Cardiac fibroblast (primary cell): ENCODE data around the gene THOC7.

Experiments used
- DNase-seq, 2 donors: peaks; one replicate each; pipeline versions ENCODE4 v3.0.0 to v3.0.0-alpha.2; 2010; ENCODE audit warnings: low read depth in 2 of 2
- H3K4me3 ChIP-seq, 2 donors: replicated peaks in 1 of 2; 1 replicate in 1 of 2; 2 replicates in 1 of 2; pipeline ENCODE4 v1.5.1; 2011; ENCODE audit warnings: low read depth in 2 of 2, low read length in 2 of 2, mild to moderate bottlenecking in 2 of 2, moderate library complexity in 1 of 2
- TF ChIP-seq, protein P1 (sequence below): IDR thresholded peaks from one replicate; pipeline ENCODE4 v1.5.1; 2011; ENCODE audit warnings: low read depth, mild to moderate bottlenecking, low read length, inconsistent platforms

The THOC7 gene

DNA sequence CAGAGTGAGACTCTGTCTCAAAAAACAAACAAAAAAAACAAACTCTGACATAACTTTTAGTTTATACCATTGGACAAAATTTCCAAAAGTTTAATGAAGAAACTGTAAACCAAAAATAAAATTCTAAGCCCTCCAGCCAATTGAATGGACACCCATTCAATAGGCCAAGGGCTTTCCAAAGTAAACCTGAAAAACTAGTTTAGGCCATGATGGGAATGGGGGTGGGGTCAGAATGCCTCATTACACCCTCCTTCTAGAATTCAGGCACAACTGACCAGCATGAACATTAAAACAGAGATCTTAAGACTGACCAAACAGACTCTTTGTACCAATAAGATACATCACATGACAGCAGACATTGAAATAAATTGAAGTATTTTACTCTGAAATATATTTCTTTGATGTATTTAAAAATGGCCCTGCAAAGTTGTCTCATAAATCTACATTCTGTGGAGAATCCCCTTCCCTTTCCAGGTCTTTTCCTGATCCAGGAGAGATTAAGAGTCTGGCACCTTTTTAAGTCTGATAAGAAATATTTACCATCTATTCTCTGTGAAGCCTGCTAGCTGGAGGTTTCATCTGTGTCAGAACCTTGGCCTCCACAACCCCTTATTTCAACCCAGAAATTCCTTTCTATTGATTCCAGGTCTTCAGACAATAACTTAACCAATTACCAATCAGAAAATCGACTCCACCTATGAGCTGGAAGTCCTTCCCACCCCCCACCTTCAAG is 15.7 kb downstream of the THOC7 start:
- no peak overlapping the region for H3K4me3 ChIP-seq
- TF ChIP-seq, protein P1, sequence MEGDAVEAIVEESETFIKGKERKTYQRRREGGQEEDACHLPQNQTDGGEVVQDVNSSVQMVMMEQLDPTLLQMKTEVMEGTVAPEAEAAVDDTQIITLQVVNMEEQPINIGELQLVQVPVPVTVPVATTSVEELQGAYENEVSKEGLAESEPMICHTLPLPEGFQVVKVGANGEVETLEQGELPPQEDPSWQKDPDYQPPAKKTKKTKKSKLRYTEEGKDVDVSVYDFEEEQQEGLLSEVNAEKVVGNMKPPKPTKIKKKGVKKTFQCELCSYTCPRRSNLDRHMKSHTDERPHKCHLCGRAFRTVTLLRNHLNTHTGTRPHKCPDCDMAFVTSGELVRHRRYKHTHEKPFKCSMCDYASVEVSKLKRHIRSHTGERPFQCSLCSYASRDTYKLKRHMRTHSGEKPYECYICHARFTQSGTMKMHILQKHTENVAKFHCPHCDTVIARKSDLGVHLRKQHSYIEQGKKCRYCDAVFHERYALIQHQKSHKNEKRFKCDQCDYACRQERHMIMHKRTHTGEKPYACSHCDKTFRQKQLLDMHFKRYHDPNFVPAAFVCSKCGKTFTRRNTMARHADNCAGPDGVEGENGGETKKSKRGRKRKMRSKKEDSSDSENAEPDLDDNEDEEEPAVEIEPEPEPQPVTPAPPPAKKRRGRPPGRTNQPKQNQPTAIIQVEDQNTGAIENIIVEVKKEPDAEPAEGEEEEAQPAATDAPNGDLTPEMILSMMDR = no peak
- DNase-seq = no peak

DNA sequence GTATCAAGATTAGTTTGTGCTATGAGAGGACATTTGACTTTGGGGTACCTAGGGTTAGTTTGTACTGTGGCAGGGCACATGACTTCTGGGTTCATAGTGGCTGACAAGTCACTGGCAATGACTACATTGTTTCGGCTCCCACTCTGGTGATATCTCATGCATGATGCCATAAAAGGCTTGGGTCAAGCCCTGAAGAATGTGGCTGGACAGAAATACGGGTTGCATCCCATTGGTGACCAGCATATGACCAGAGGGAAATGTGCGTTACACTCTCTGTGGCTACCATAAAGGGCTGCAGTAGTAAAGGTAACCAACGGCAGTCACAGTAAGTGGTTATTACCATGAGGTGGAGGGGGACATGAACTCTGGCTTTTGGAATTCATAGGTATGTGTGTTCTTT is 18.4 kb downstream of the THOC7 start:
- TF ChIP-seq, protein P1 = no peak
- H3K4me3 ChIP-seq = no peak overlapping the region
- peak in 1 of 2 donors; percentile 31 for DNase-seq

DNA sequence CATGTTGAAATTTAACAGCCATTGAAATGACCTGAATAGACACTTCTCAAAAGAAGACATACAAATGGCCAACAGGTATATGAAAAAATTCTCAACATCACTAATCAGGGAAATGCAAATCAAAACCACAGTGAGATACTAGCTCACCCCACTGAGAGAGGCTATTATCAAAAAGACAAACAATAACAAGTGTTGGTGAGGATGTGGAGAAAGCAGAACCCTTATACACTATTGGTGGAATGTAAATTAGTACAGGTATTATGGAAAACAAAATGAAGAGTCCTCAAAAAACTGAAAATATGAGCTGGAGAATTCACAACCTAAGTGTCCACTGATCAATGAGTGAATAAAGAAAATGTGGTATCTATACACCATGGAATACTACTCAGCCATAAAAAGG is 21.5 kb downstream of the THOC7 start:
- DNase-seq = no peak
- TF ChIP-seq, protein P1 = no peak

DNA sequence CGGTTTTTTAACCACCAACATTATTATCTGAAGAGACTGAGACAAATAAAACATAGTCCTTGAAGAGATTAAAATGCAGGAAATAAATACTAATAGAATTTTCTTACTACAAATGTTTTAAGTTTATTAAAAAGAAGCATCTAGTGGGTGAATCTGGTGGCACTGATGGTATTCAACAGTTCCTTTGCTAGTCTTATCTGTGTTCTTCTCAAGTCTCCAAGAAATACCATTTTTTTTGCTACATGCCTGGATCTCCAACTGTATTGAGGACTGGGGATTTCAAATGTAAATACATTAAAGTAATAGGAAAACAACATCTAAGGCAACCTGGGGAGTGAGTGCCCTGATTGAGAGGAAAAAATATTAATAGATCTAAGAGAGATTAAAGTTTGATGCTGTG is 21.9 kb downstream of the THOC7 start:
- no peak overlapping the region for H3K4me3 ChIP-seq
- DNase-seq = no peak
- TF ChIP-seq, protein P1 = no peak

More for the DNA sequence above, 21.5 kb downstream of the THOC7 start:
- no peak overlapping the region for H3K4me3 ChIP-seq

DNA sequence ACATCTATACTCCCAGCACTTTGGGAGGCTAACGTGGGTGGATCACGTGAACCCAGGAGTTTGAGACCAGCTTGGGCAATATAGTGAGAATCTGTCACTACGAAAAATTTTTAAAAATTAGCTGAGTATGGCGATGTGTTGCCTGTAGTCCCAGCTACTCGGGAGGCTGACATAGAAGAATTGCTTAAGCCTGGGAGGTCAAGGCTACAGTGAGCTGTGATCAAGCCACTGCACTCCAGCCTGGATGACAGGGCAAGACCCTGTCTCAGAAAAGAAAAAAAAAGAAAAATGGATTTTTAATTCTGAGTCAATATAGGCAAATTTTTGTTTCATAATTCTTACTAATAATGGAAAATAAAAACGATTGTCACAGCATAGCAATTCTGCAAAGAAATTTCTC is 31.2 kb downstream of the THOC7 start:
- TF ChIP-seq, protein P1 = no peak
- no peak overlapping the region for H3K4me3 ChIP-seq
- no peak for DNase-seq

DNA sequence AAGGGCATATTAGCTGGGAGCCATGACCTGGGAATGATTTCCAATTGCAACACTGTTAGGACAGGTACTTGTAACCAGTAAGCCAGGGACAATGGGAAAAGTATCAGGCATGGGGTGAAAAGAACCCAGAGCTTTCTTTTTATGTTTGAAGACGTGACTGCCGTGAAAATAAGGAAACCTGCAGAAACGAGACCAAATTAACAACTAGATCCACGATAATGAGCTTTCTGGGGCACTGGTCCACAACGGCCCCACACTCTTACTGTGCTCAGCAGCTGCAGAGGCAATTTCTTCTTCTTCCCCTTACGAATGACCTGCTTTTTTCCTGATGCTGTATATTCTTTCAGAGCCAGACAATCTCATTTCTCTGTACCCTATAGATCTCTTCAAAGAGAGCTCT is 33.1 kb downstream of the THOC7 start:
- TF ChIP-seq, protein P1 = no peak
- no peak overlapping the region for H3K4me3 ChIP-seq
- no peak for DNase-seq

DNA sequence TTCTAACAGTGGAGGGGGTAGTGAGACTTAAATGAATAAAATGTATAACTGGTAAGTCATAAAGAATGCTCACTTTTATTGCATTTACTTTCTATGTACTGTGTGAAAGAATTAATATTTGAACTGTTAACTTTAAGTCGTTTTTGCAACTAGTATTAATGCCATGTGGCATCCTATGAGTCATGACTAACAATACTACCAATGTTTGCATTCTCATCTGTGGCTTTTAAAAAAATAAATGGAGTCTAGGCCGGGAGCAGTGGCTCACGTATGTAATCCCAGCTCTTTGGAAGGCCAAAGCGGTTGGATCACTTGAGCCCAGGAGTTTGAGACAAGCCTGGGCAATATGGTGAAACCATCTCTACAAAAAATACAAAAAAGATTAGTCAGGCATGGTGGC is 39.3 kb downstream of the THOC7 start:
- TF ChIP-seq, protein P1 = no peak
- DNase-seq = peak in 1 of 2 donors; percentile 62

More for the DNA sequence above, 39.3 kb downstream of the THOC7 start:
- H3K4me3 ChIP-seq = no peak overlapping the region
